Activated T-cell treated with anti-CD3 and anti-CD28 coated beads for 24 hours (primary cell): Measurements from ENCODE around the gene CLK2.
A peak's percentile ranks its signal among the peaks of the same experiment; 100 is the strongest.

Experiments
- DNase-seq: peaks from one replicate; pipeline ENCODE4 v3.0.0-alpha.2; 2020; ENCODE audit warnings: low read depth

Gene CLK2

GRCh38 chr1:155273343-155274245, at the start of gene CLK2:
Gene CLK2 (minus strand): TSS chr1:155273504. CDS start chr1:155270977, 2,527 bp downstream.
- peak; percentile 95 for DNase-seq

- DNase-seq, result no peak
These were observed 49.3 kb upstream of the CLK2 start for GRCh38 chr1:155322571-155322952.

DNA sequence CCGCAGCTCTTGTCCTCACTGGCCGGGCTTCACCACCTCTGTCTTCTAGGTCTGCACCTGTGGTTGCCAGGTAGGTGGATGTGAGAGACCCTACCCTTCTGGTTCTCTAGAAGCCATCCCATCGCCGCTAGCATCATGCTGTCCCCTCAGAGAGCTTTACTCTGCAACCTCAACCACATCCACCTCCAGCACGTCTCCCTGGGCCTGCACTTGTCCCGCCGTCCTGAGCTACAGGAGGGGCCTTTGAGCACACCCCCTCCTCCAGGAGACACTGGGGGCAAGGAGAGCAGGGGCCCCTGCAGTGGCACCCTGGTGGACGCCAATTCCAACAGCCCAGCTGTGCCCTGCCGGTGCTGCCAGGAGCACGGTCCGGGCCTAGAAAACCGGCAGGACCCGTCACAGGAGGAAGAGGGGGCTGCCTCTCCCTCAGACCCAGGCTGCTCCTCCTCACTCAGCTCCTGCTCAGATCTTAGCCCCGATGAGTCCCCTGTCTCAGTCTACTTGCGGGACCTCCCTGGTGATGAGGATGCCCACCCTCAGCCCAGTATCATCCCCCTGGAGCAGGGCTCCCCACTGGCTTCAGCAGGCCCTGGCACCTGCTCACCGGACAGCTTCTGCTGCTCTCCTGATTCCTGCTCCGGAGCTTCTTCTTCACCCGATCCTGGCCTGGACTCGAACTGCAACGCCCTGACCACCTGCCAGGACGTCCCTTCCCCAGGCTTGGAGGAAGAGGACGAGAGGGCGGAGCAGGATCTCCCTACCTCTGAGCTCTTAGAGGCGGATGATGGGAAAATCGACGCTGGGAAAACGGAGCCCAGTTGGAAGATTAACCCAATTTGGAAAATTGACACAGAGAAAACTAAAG, 48.6 kb upstream of the CLK2 start:
- no peak for DNase-seq

DNA sequence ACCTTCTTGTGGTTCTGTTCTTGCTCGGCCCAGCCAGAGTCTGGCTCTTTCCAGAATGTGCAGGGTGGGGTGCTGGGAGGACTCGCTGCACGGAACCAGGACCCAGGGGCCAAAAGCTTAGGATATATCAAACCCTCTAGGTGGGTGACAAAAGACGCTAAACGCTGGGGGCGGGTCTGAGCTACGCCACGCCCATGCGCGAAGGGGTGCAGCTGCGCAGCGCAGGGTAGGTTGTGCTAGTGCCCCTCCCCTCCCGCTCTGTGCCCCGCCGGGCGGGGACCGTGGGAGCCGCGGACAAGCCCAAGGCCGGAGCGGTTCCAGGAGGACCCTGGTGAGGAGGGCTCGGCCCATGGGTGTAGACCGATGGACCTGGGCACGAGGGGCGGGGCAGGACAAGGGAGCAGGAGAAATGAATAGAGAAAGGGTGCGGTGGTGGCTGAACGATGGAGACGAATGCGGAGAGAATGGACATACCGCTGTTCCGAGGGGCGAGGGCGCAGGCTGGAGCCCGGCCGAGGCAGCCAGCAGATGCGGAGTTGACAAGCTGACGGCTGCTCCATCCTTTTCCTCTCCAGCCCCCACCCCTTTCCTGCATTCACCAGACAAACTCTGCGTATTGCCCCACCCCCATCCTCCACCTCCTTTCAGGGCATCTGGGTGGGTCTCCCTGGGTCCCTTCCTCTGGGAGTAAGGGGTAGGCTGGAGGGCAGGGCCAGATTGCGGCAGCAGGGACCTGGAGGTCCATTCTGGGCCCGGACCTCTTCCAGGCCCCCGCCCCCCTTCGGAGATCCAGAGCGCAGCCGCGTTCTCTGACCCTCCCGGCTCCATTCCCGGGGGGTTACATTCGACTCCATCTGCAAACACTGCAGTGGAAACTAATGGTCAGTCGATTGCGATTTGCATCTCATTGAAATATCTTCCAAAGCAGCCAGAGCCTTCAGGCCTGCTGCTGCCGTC, 47.6 kb upstream of the CLK2 start, which contains the start of gene RUSC1:
TSS of gene RUSC1 (plus strand) at position 234 of the 957 bp plus-strand sequence. CDS start 880 bp downstream, outside the sequence.
- peak; percentile 58 for DNase-seq

GRCh38 chr1:155320252-155320651, 46.9 kb upstream of the CLK2 start:
- no peak for DNase-seq

DNA sequence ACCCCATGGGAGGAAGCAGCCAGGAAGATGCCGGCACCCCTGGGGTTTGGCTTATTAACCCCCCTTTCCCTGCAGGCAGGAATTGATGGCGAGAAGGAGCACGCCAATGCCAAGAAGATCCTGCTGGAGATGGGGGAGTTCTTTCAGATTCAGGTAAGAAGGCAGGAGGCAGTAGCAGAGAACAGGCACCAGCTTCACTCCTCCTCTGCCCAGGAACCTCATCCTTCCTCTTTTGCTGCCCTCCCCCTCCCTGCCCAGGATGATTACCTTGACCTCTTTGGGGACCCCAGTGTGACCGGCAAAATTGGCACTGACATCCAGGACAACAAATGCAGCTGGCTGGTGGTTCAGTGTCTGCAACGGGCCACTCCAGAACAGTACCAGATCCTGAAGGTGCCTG, 46.2 kb upstream of the CLK2 start:
- DNase-seq, result no peak

DNA sequence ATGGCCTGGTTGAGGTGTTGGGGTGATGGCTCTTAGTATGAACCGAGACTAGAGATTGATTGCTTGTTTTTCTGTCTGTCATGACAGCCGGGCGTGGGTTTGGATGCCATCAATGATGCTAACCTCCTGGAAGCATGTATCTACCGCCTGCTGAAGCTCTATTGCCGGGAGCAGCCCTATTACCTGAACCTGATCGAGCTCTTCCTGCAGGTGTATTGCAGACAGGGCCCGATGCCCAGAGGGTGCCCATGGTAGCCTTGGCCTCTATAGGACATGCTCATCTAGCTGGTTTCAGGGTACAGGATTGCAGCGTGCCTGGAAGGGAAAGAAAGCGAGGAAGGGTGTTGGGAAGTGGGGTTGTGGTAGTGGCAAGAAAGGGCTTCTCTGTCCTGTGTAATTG, 44.8 kb upstream of the CLK2 start:
- DNase-seq, result no peak

DNA sequence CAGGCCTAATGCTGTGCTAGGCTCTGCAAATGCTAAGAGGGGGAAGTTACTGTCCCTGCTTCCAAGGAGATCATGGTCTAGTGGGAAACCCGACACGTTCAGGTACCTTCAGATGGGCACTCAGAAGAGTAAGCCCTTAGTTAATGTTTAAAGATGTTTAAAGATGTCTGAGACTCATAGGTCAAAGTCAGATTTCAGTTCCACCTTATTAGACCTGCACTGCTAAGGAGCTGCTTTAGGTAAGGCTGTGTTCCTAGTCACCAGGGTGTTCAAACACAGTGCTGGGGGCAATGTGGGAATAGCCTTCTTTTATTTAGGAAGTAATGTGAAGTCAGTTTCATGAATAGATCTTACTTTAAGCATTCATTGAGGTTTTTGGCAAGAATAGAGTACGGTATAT, 43.6 kb upstream of the CLK2 start:
- DNase-seq, result no peak

DNA sequence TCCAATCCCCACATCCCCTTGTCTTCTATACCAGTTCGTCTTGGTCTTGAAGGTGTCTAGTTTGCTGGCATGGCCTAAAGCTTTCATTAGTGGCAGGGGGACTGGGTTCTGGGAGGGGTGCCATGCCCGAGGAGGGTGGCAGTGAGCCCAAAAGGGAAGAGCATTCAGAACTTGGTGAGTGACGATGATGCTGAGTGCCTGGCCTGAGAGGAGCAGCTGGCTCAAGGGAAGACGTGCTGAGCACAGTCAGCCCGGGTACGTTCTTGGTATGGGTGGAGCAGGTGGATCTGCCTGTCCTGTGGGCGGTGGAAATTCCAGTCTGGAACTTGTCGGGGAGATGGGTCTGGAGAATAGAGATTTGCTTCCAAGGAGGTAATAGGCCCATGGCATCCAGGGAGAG, 40.0 kb upstream of the CLK2 start:
- no peak for DNase-seq

- DNase-seq, result no peak
These were observed 36.2 kb upstream of the CLK2 start for GRCh38 chr1:155309423-155310021.

- DNase-seq, result peak; percentile 96
These were observed 35.5 kb upstream of the CLK2 start, which contains the start of gene FDPS for GRCh38 chr1:155308493-155309422. Gene FDPS (plus strand): TSS chr1:155308866. CDS start chr1:155309790, 924 bp downstream.

DNA sequence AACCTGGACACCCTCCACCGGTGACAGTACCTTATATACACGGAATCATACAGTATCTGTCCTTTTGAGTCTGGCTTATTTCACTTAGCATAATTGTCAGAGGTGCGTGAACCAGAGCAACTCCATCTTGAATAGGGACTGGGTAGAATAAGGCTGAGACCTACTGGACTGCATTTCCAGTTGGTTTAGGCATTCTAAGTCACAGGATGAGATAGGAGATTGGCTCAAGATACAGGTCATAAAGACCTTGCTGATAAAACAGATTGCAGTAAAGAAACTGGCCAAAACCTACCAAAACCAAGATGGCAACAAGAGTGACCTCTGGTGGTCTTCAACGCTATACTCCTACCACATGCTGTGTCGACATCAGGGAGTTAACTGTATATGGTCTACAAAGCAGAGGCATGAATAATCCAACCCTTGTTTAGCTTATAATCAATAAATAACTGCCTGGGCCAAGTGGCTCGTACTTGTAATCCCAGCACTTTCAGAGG, 34.0 kb upstream of the CLK2 start:
- DNase-seq, result no peak

- no peak for DNase-seq
These were observed 32.6 kb upstream of the CLK2 start for GRCh38 chr1:155305881-155306391.

- DNase-seq, result no peak
These were observed 31.3 kb upstream of the CLK2 start for GRCh38 chr1:155304558-155305063.

DNA sequence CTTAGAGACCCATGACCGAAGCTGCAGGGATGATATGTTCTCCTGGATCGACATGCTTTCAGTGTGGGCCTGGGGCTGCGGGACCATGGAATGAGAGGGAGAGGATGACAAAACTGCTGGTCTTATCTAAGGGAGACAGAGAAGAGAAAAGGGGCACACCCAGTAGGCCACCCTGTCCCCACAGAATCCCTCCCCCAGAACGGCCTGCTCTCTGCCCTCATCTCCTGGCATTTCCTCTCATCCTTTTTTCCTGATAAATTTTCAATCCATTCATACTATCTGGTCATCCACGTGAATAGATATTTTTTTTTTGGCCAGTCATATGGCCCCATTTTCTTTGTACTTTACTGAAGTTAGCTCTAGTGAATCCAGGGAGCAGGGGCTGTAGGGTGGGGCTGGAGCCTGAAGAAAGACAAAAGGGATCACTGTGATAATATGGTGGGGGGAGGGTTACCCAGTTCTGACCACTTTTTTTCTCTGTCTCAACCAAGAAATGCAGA, 28.1 kb upstream of the CLK2 start, which contains the start of gene PKLR:
TSS of gene PKLR (minus strand) at position 97 of the 500 bp plus-strand sequence. CDS start at position 54, 43 bp downstream.
- DNase-seq, result no peak

- no peak for DNase-seq
These were observed 27.4 kb upstream of the CLK2 start for GRCh38 chr1:155300553-155301329.

DNA sequence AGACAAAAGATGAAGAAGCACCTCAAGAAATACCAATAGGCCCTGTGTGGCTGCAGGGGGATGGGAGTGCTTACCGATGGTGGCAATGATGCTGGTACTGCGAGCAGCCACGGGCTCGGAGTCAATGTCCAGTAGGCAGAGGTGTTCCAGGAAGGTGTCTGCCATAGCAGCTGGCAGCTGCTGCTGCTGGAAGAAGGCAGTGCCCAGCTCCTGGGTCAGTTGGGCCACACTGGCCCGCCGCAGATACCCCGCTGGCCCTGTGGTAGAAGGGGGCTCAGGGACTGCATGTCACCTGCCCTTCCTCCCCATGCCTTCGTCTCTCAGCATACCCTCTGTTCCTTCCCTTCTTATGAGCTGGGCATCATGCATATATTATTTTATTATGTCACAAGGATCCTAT, 26.7 kb upstream of the CLK2 start:
- DNase-seq, result no peak

GRCh38 chr1:155297384-155297783, 24.1 kb upstream of the CLK2 start:
- DNase-seq, result no peak
